GM12878 (cell line): ENCODE measurements around the gene EIF1. TPM values are rescaled to one million over a fixed set of nuclear protein-coding genes. Genes with fewer than 3 reads are reported as not detected.

Experiments used
- ATAC-seq: fragments of 200-7000 bp; cut with Tn5 transposase; 3 replicates; pipeline ENCODE4 v1.9.1; 2020; ENCODE audit warnings: mild to moderate bottlenecking, moderate library complexity
- BruUV-seq: library from RNA; stranded (reverse); fragments of 400-500 nt; replicated peaks from 2 replicates; lab custom pipeline; 2021; lab: Mats Ljungman, UMichigan
- CTCF ChIA-PET: fragments of 300-600 bp; sonication (Branson Sonifier 250); formaldehyde crosslinking; extraction: SDS; loops from one replicate; lab custom pipeline; 2021; ENCODE audit warnings: inconsistent platforms; lab: Yijun Ruan, JAX
- POLR2A ChIA-PET: fragments of 350-600 bp; formaldehyde crosslinking; extraction: SDS; loops from one replicate; lab custom pipeline; 2021; ENCODE audit warnings: inconsistent platforms; lab: Charles Lee
- RAD21 ChIA-PET: fragments of 300-600 bp; sonication (Branson Sonifier 250); formaldehyde crosslinking; loops from one replicate; lab custom pipeline; 2023; ENCODE audit warnings: antibody characterized with exemption; ENCODE audit not compliant: unreplicated experiment; lab: Charles Lee
- SMC1A ChIA-PET: fragments of 300-600 bp; sonication (Branson Sonifier 250); formaldehyde crosslinking; loops from one replicate; lab custom pipeline; 2023; ENCODE audit not compliant: unreplicated experiment, uncharacterized antibody; lab: Charles Lee
- DNase-seq: peaks from one replicate; pipeline ENCODE4 v3.0.0-alpha.2; 2011; ENCODE audit warnings: low read depth, low spot score
- FAIRE-seq: peaks from 3 replicates; lab custom pipeline; 2011; peaks lifted over from hg19 to GRCh38; lab: Jason Lieb, UNC
- H2AFZ ChIP-seq: 2 replicates; pipeline ENCODE4 v1.6.0; 2011; ENCODE audit warnings: low read depth, low read length, control low read depth; ENCODE audit not compliant: control insufficient read depth
- H3K27ac ChIP-seq: 2 replicates; pipeline ENCODE4 v1.5.1; 2011; ENCODE audit warnings: control low read depth; ENCODE audit not compliant: control insufficient read depth, insufficient read depth
- H3K27me3 ChIP-seq, 2 experiments: replicated peaks in 1 of 2; 2 replicates each; pipeline versions ENCODE4 v1.6.0 to v1.6.1; 2011; ENCODE audit warnings: low read length in 1 of 2; ENCODE audit not compliant: control insufficient read depth in 2 of 2, insufficient read depth in 2 of 2
- H3K36me3 ChIP-seq, 2 experiments: 2 replicates each; pipeline ENCODE4 v1.5.1; 2011; ENCODE audit warnings: low read length in 1 of 2; ENCODE audit not compliant: control insufficient read depth in 2 of 2, insufficient read depth in 2 of 2
- H3K4me1 ChIP-seq: 2 replicates; pipeline ENCODE4 v1.6.1; 2011; ENCODE audit warnings: mild to moderate bottlenecking, low read length, moderate library complexity, mixed read lengths; ENCODE audit not compliant: control insufficient read depth, insufficient read depth
- H3K4me2 ChIP-seq: 2 replicates; pipeline ENCODE4 v1.6.0; 2011; ENCODE audit warnings: control low read depth; ENCODE audit not compliant: control insufficient read depth, insufficient read depth
- H3K4me3 ChIP-seq: fragments of 200-600 bp; sonication (generic); 2 replicates; pipeline ENCODE4 v1.5.1; 2016
- H3K79me2 ChIP-seq: 2 replicates; pipeline ENCODE4 v1.6.0; 2011; ENCODE audit warnings: low read length; ENCODE audit not compliant: control insufficient read depth, insufficient read depth
- H3K9ac ChIP-seq: 2 replicates; pipeline ENCODE4 v1.8.0; 2011; ENCODE audit warnings: low read length, control low read depth, mixed read lengths; ENCODE audit not compliant: control insufficient read depth, insufficient read depth
- H3K9me3 ChIP-seq: replicated peaks from 3 replicates; pipeline ENCODE4 v1.5.1; 2011; ENCODE audit warnings: mild to moderate bottlenecking, low read length; ENCODE audit not compliant: control insufficient read depth, insufficient read depth
- H4K20me1 ChIP-seq: 2 replicates; pipeline ENCODE4 v1.6.0; 2011; ENCODE audit not compliant: control insufficient read depth, insufficient read depth
- ATF3 ChIP-seq: IDR thresholded peaks from 2 replicates; pipeline ENCODE4 v1.6.1; 2011; ENCODE audit warnings: low read depth, mild to moderate bottlenecking, low read length, moderate library complexity, borderline replicate concordance; ENCODE audit errors: extremely low read depth
- FOXM1 ChIP-seq: IDR thresholded peaks from 2 replicates; pipeline ENCODE4 v1.6.1; 2012; ENCODE audit warnings: low read depth, mild to moderate bottlenecking, inconsistent platforms, low read length, moderate library complexity
- JUNB ChIP-seq: IDR thresholded peaks from 2 replicates; pipeline ENCODE4 v1.6.1; 2016; ENCODE audit warnings: antibody characterized with exemption, mild to moderate bottlenecking
- NR2C2 ChIP-seq: IDR thresholded peaks from 2 replicates; pipeline ENCODE4 v1.6.1; 2011; ENCODE audit warnings: borderline replicate concordance, low read depth; ENCODE audit not compliant: control insufficient read depth, insufficient read length
- RB1 ChIP-seq: fragments of 450-650 bp; formaldehyde crosslinking; IDR thresholded peaks from 2 replicates; pipeline ENCODE4 v1.6.1; 2017; ENCODE audit warnings: mild to moderate bottlenecking, borderline replicate concordance
- SMARCA5 ChIP-seq: fragments of 450-650 bp; IDR thresholded peaks from 2 replicates; pipeline ENCODE4 v1.6.1; 2017; ENCODE audit warnings: mild to moderate bottlenecking
- ZNF207 ChIP-seq: fragments of 450-650 bp; IDR thresholded peaks from 2 replicates; pipeline ENCODE4 v1.6.1; 2014; ENCODE audit warnings: antibody characterized with exemption, mild to moderate bottlenecking, borderline replicate concordance
- ZSCAN29 ChIP-seq: fragments of 450-650 bp; IDR thresholded peaks from 2 replicates; pipeline ENCODE4 v1.6.1; 2017; ENCODE audit warnings: mild to moderate bottlenecking, moderate library complexity
- WGBS: methylation state at CpG from one replicate; pipeline ENCODE4 v1.1.6; 2016; ENCODE audit warnings: low lambda C conversion rate; ENCODE audit not compliant: insufficient replicate concordance, insufficient coverage; ENCODE audit errors: missing lambda C conversion rate; 5-methylcytosine and 5-hydroxymethylcytosine counted together
- in situ Hi-C: fragments of 300-500 bp; cut with MboI; formaldehyde crosslinking; loops from 9 replicates; pipeline ENCODE4 v1.14.3; 2018; ENCODE audit warnings: mixed read lengths
- intact Hi-C: fragments of 100-400 bp; cut with micrococcal nuclease; formaldehyde crosslinking; loops from one replicate; pipeline ENCODE4 v1.14.2; 2022; ENCODE audit not compliant: unreplicated experiment
- polyA plus RNA-seq, 11 experiments: library from polyadenylated mRNA; depleted of rRNA in 4 of 11; unstranded in 6 of 11; stranded (reverse) in 5 of 11; fragments of >200 nt; fragmentation: Nextera tagmentation in 4 of 11; fragmentation: Illumina TruSeq in 1 of 11; extraction: Ambion mirVana in 4 of 11; extraction: Trizol in 1 of 11; gene quantifications; 1 replicate in 1 of 11; 2 replicates in 10 of 11; pipeline versions ENCODE4 v1.2.1 to v1.2.3, GENCODE V29; 2011 to 2016; ENCODE audit warnings: inconsistent platforms in 2 of 11, missing spikeins in 2 of 11, low read depth in 1 of 11
- total RNA-seq, 4 experiments: library from RNA; depleted of rRNA in 3 of 4; stranded (reverse); fragments of >200 nt in 3 of 4; fragmentation: Illumina TruSeq in 1 of 4; extraction: Trizol in 1 of 4; gene quantifications; 2 replicates each; pipeline versions ENCODE4 v1.2.1 to v1.2.3, GENCODE V29; 2013 to 2021
- TF ChIP-seq, protein P1 (sequence below): IDR thresholded peaks from 2 replicates; pipeline ENCODE4 v1.6.1; 2012; ENCODE audit warnings: improper control_type of control experiment, low read depth, low read length; ENCODE audit not compliant: insufficient replicate concordance
- TF ChIP-seq, protein P2 (sequence below): fragments of 450-650 bp; IDR thresholded peaks from 2 replicates; pipeline ENCODE4 v1.6.1; 2014; ENCODE audit warnings: mild to moderate bottlenecking

Gene EIF1
- total and polyA plus RNA-seq, 10 of the 15 experiments (the other 5 are each of a cell fraction or from before 2014, with no cell fraction given) = 39.4 to 815 (median 480) TPM

DNA sequence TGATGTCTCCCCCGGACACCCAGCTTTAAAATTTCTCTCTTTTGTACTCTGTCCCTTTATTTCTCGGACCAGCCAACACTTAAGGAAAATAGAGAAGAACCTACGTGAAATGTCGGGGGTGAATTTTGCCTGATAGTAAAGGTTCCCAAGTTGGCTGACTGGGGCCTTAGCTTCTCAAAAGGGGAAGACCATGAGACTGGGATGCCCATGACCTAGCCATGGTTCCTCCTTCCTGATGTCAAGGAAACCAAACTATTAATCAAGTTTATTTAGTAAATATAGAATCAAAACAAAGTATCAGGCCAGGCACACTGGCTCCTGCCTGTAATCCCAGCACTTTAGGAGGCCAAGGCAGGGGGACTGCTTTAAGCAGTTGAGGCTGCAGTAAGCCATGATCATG lies 2.4 kb upstream of the EIF1 start:
- POLR2A ChIA-PET = no interaction called here
- intact Hi-C loops = no loop called here

More for the DNA sequence above, 2.4 kb upstream of the EIF1 start:
- no peak for DNase-seq
- no peaks in the 10 kb centered on the region for H3K27me3 ChIP-seq
- no peak overlapping the region for H2AFZ ChIP-seq
- no peak for ATAC-seq
- peaks cover 11% of the 10 kb centered on the region for H3K4me1 ChIP-seq
- BruUV-seq = no TSS peak
- H3K4me2 ChIP-seq = no peak overlapping the region
- peaks cover 8 to 18% of the 10 kb centered on the region in 2 experiments for H3K36me3 ChIP-seq
- ChIA-PET CTCF (interaction anchor here (2.0 kb wide), 1 partner anchor 10 kb away, joined by 10 read pairs; no protein-coding TSS in a partner anchor), SMC1A (interaction anchor here (2.3 kb wide), 1 partner anchor 18 kb away, joined by 11 read pairs; no protein-coding TSS in a partner anchor), RAD21 (no interaction called here)
- H3K4me3 ChIP-seq = no peak overlapping the region
- H4K20me1 ChIP-seq = peaks cover 17% of the 10 kb centered on the region
- TF ChIP-seq JUNB (no peak), ZSCAN29 (no peak), ATF3 (no peak), ZNF207 (no peak), SMARCA5 (no peak), RB1 (no peak), NR2C2 (no peak), FOXM1 (no peak)
- TF ChIP-seq, protein P1, sequence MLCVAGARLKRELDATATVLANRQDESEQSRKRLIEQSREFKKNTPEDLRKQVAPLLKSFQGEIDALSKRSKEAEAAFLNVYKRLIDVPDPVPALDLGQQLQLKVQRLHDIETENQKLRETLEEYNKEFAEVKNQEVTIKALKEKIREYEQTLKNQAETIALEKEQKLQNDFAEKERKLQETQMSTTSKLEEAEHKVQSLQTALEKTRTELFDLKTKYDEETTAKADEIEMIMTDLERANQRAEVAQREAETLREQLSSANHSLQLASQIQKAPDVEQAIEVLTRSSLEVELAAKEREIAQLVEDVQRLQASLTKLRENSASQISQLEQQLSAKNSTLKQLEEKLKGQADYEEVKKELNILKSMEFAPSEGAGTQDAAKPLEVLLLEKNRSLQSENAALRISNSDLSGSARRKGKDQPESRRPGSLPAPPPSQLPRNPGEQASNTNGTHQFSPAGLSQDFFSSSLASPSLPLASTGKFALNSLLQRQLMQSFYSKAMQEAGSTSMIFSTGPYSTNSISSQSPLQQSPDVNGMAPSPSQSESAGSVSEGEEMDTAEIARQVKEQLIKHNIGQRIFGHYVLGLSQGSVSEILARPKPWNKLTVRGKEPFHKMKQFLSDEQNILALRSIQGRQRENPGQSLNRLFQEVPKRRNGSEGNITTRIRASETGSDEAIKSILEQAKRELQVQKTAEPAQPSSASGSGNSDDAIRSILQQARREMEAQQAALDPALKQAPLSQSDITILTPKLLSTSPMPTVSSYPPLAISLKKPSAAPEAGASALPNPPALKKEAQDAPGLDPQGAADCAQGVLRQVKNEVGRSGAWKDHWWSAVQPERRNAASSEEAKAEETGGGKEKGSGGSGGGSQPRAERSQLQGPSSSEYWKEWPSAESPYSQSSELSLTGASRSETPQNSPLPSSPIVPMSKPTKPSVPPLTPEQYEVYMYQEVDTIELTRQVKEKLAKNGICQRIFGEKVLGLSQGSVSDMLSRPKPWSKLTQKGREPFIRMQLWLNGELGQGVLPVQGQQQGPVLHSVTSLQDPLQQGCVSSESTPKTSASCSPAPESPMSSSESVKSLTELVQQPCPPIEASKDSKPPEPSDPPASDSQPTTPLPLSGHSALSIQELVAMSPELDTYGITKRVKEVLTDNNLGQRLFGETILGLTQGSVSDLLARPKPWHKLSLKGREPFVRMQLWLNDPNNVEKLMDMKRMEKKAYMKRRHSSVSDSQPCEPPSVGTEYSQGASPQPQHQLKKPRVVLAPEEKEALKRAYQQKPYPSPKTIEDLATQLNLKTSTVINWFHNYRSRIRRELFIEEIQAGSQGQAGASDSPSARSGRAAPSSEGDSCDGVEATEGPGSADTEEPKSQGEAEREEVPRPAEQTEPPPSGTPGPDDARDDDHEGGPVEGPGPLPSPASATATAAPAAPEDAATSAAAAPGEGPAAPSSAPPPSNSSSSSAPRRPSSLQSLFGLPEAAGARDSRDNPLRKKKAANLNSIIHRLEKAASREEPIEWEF = no peak
- TF ChIP-seq, protein P2, sequence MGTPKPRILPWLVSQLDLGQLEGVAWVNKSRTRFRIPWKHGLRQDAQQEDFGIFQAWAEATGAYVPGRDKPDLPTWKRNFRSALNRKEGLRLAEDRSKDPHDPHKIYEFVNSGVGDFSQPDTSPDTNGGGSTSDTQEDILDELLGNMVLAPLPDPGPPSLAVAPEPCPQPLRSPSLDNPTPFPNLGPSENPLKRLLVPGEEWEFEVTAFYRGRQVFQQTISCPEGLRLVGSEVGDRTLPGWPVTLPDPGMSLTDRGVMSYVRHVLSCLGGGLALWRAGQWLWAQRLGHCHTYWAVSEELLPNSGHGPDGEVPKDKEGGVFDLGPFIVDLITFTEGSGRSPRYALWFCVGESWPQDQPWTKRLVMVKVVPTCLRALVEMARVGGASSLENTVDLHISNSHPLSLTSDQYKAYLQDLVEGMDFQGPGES = no peak
- peaks cover 26% of the 10 kb centered on the region for H3K79me2 ChIP-seq
- H3K9me3 ChIP-seq = no peaks in the 10 kb centered on the region; the same call in 2 of the 3 replicates
- no peak for FAIRE-seq
- 91% methylated on average over 4 of the region's 4 CpGs for WGBS
- no peak overlapping the region for H3K9ac ChIP-seq
- H3K27ac ChIP-seq = no peak overlapping the region
- in situ Hi-C loops = loop anchor here (25.0 kb wide), 2 partner anchors 1526 to 1676 kb away; partner anchors contain the start of gene TMEM106A
